Smooth muscle cell (in vitro differentiated cells): ENCODE results near the gene WDFY4. TPM values are rescaled to one million over a fixed set of nuclear protein-coding genes. Genes with fewer than 3 reads are reported as not detected.

Experiments used
- DNase-seq: peaks from one replicate; lab custom pipeline; 2025; ENCODE audit not compliant: unreplicated experiment; lab: John Stamatoyannopoulos, UW
- H2AFZ ChIP-seq: fragments of 200-600 bp; sonication (generic); 2 replicates; pipeline ENCODE4 v1.6.0; 2016; ENCODE audit warnings: antibody characterized with exemption, low read depth, mild to moderate bottlenecking
- H3F3A ChIP-seq: fragments of 200-600 bp; sonication (generic); 2 replicates; pipeline ENCODE4 v1.6.0; 2017; ENCODE audit warnings: antibody characterized with exemption, low read depth
- H3K27ac ChIP-seq: fragments of 200-600 bp; sonication (generic); 2 replicates; pipeline ENCODE4 v1.5.1; 2016; ENCODE audit warnings: low read depth, mild to moderate bottlenecking
- H3K27me3 ChIP-seq: fragments of 200-600 bp; sonication (generic); 2 replicates; pipeline ENCODE4 v1.6.1; 2016; ENCODE audit warnings: low read depth, mild to moderate bottlenecking
- H3K36me3 ChIP-seq: fragments of 200-600 bp; sonication (generic); 2 replicates; pipeline ENCODE4 v1.5.1; 2016; ENCODE audit warnings: low read depth
- H3K4me1 ChIP-seq: fragments of 200-600 bp; sonication (generic); 2 replicates; pipeline ENCODE4 v1.5.1; 2016; ENCODE audit warnings: low read depth
- H3K4me2 ChIP-seq: fragments of 200-600 bp; sonication (generic); 2 replicates; pipeline ENCODE4 v1.6.0; 2016; ENCODE audit warnings: mild to moderate bottlenecking
- H3K4me3 ChIP-seq: fragments of 200-600 bp; sonication (generic); 2 replicates; pipeline ENCODE4 v1.5.1; 2016; ENCODE audit warnings: mild to moderate bottlenecking
- H3K79me2 ChIP-seq: fragments of 200-600 bp; sonication (generic); 2 replicates; pipeline ENCODE4 v1.6.0; 2016; ENCODE audit warnings: low read depth, mild to moderate bottlenecking
- H3K9ac ChIP-seq: fragments of 200-600 bp; sonication (generic); 2 replicates; pipeline ENCODE4 v1.6.0; 2016; ENCODE audit warnings: low read depth
- H3K9me3 ChIP-seq: fragments of 200-600 bp; sonication (generic); replicated peaks from 2 replicates; pipeline ENCODE4 v1.5.1; 2016; ENCODE audit warnings: low read depth
- H4K20me1 ChIP-seq: fragments of 200-600 bp; sonication (generic); 2 replicates; pipeline ENCODE4 v1.6.0; 2016; ENCODE audit warnings: low read depth
- CTCF ChIP-seq: fragments of 200-600 bp; sonication (generic); IDR thresholded peaks from 2 replicates; pipeline ENCODE4 v1.5.1; 2017; ENCODE audit warnings: borderline replicate concordance, mild to moderate bottlenecking, antibody characterized with exemption; ENCODE audit not compliant: insufficient read depth, poor library complexity, severe bottlenecking
- WGBS: methylation state at CpG from one replicate; pipeline ENCODE4 v1.1.7; 2016; ENCODE audit warnings: low lambda C conversion rate; 5-methylcytosine and 5-hydroxymethylcytosine counted together
- polyA plus RNA-seq: library from polyadenylated mRNA; unstranded; fragments of >200 nt; fragmentation: Nextera tagmentation; extraction: Ambion mirVana; gene quantifications from 2 replicates; pipeline ENCODE4 v1.2.1, GENCODE V29; 2016
- total RNA-seq: library from RNA; depleted of rRNA; stranded (reverse); fragments of >200 nt; gene quantifications from 2 replicates; pipeline ENCODE4 v1.2.3, GENCODE V29; 2014

The WDFY4 gene
- total and polyA plus RNA-seq, 2 experiments from 2014 or later: not detected

- Histone ChIP-seq H3K27ac (no peak overlapping the region), H3K36me3 (no peaks in the 10 kb centered on the region), H3K9me3 (no peaks in the 10 kb centered on the region), H3K4me3 (no peak overlapping the region), H3K27me3 (peaks cover 18% of the 10 kb centered on the region), H4K20me1 (no peaks in the 10 kb centered on the region), H3K4me2 (no peak overlapping the region), H3F3A (no peaks in the 10 kb centered on the region), H3K4me1 (no peaks in the 10 kb centered on the region), H3K9ac (no peak overlapping the region), H3K79me2 (no peaks in the 10 kb centered on the region), H2AFZ (no peak overlapping the region)
- DNase-seq: no peak
- TF ChIP-seq CTCF: no peak
- WGBS: 91% methylated on average over 5 of the region's 5 CpGs
Measured at GRCh38 chr10:48763403-48763965, 78.8 kb downstream of the WDFY4 start.

- Histone ChIP-seq H3K4me1 (no peaks in the 10 kb centered on the region), H3K79me2 (no peaks in the 10 kb centered on the region), H2AFZ (no peak overlapping the region), H4K20me1 (no peaks in the 10 kb centered on the region), H3K4me2 (no peak overlapping the region), H3F3A (no peaks in the 10 kb centered on the region), H3K36me3 (no peaks in the 10 kb centered on the region), H3K27me3 (peaks cover 8% of the 10 kb centered on the region), H3K27ac (no peak overlapping the region), H3K9me3 (no peaks in the 10 kb centered on the region), H3K4me3 (no peak overlapping the region), H3K9ac (no peak overlapping the region)
- TF ChIP-seq CTCF: no peak
- WGBS: 89% methylated on average over 4 of the region's 4 CpGs
- DNase-seq: no peak
Measured at GRCh38 chr10:48764486-48764885, 79.8 kb downstream of the WDFY4 start.

- H3K4me1 ChIP-seq: no peaks in the 10 kb centered on the region
- WGBS: 78% methylated on average over 1 of the region's 1 CpG
- no peaks in the 10 kb centered on the region for H3K36me3 ChIP-seq
Measured at GRCh38 chr10:48765039-48765438, 80.4 kb downstream of the WDFY4 start.

More at GRCh38 chr10:48765039-48765438, 80.4 kb downstream of the WDFY4 start:
- TF ChIP-seq CTCF: no peak
- H2AFZ ChIP-seq: no peak overlapping the region
- no peak overlapping the region for H3K9ac ChIP-seq
- H3F3A ChIP-seq: no peaks in the 10 kb centered on the region
- no peak overlapping the region for H3K4me2 ChIP-seq
- no peaks in the 10 kb centered on the region for H4K20me1 ChIP-seq
- no peaks in the 10 kb centered on the region for H3K79me2 ChIP-seq
- DNase-seq: no peak
- no peak overlapping the region for H3K4me3 ChIP-seq
- no peak overlapping the region for H3K27ac ChIP-seq
- H3K9me3 ChIP-seq: no peaks in the 10 kb centered on the region
- H3K27me3 ChIP-seq: peaks cover 2% of the 10 kb centered on the region
